HG03442 (cell line): ENCODE data around the gene MPPED1.

Experiments used
- ATAC-seq: cut with Tn5 transposase; IDR thresholded peaks from one replicate; pipeline ENCODE4 v1.9.1; 2021; ENCODE audit warnings: mild to moderate bottlenecking, moderate library complexity; ENCODE audit not compliant: unreplicated experiment

Gene MPPED1

GRCh38 chr22:43428521-43428920, 16.7 kb downstream of the MPPED1 start:
- no peak for ATAC-seq

GRCh38 chr22:43429426-43429825, 17.6 kb downstream of the MPPED1 start:
- ATAC-seq, result no peak

- no peak for ATAC-seq
Measured at GRCh38 chr22:43431808-43432554, 20.2 kb downstream of the MPPED1 start.

GRCh38 chr22:43432883-43433415, 21.1 kb downstream of the MPPED1 start:
- ATAC-seq, result no peak

GRCh38 chr22:43433451-43434274, 21.8 kb downstream of the MPPED1 start:
- no peak for ATAC-seq

GRCh38 chr22:43434275-43434927, 22.6 kb downstream of the MPPED1 start:
- no peak for ATAC-seq

GRCh38 chr22:43434928-43435311, 23.1 kb downstream of the MPPED1 start:
- no peak for ATAC-seq

GRCh38 chr22:43435851-43436811, 24.3 kb downstream of the MPPED1 start:
- no peak for ATAC-seq

GRCh38 chr22:43436868-43437267, 25.1 kb downstream of the MPPED1 start:
- no peak for ATAC-seq

GRCh38 chr22:43437871-43438475, 26.2 kb downstream of the MPPED1 start:
- ATAC-seq, result no peak

- no peak for ATAC-seq
Measured at GRCh38 chr22:43438666-43439347, 27.0 kb downstream of the MPPED1 start.

- no peak for ATAC-seq
Measured at GRCh38 chr22:43439368-43440103, 27.7 kb downstream of the MPPED1 start.

- ATAC-seq, result no peak
Measured at GRCh38 chr22:43440104-43440387, 28.2 kb downstream of the MPPED1 start.

- no peak for ATAC-seq
Measured at GRCh38 chr22:43440556-43440955, 28.7 kb downstream of the MPPED1 start.

- ATAC-seq, result no peak
Measured at GRCh38 chr22:43441216-43441615, 29.4 kb downstream of the MPPED1 start.

- no peak for ATAC-seq
Measured at GRCh38 chr22:43441751-43442150, 29.9 kb downstream of the MPPED1 start.

- ATAC-seq, result no peak
Measured at GRCh38 chr22:43442386-43443151, 30.8 kb downstream of the MPPED1 start.

GRCh38 chr22:43443152-43443471, 31.3 kb downstream of the MPPED1 start:
- ATAC-seq, result no peak
